Endodermal cell (in vitro differentiated cells): ENCODE measurements around the gene MTUS2. TPM values are rescaled to one million over a fixed set of nuclear protein-coding genes. Genes with fewer than 3 reads are reported as not detected.

ENCODE experiments used
- DNase-seq: peaks from one replicate; pipeline ENCODE4 v3.0.0-alpha.2; 2017
- H3K27ac ChIP-seq: 2 replicates; pipeline ENCODE4 v1.5.1; 2013; ENCODE audit warnings: mild to moderate bottlenecking, low read depth, low read length, moderate library complexity
- H3K27me3 ChIP-seq: 2 replicates; pipeline ENCODE4 v1.6.1; 2013; ENCODE audit warnings: mild to moderate bottlenecking, low read length, moderate library complexity; ENCODE audit not compliant: insufficient read depth, control insufficient read depth, poor library complexity, severe bottlenecking
- H3K36me3 ChIP-seq: 2 replicates; pipeline ENCODE4 v1.7.0; 2013; ENCODE audit warnings: mild to moderate bottlenecking, low read length, moderate library complexity; ENCODE audit not compliant: control insufficient read depth, insufficient read depth
- H3K4me1 ChIP-seq: one replicate; pipeline ENCODE4 v1.7.0; 2013; ENCODE audit warnings: low read length; ENCODE audit not compliant: control insufficient read depth, insufficient read depth
- H3K4me3 ChIP-seq: 2 replicates; pipeline ENCODE4 v1.5.1; 2013; ENCODE audit warnings: mild to moderate bottlenecking, low read length, moderate library complexity
- H3K9ac ChIP-seq: 2 replicates; pipeline ENCODE4 v1.6.1; 2013; ENCODE audit warnings: mild to moderate bottlenecking, low read length, moderate library complexity; ENCODE audit not compliant: poor library complexity, severe bottlenecking; ENCODE audit errors: extremely low read depth
- H3K9me3 ChIP-seq: 2 replicates; pipeline ENCODE4 v1.6.1; 2013; ENCODE audit warnings: mild to moderate bottlenecking, low read length, moderate library complexity; ENCODE audit not compliant: control insufficient read depth
- H3K27ac Mint-ChIP-seq: 2 replicates; pipeline ENCODE4 v1.8.0; 2020; ENCODE audit warnings: mixed read lengths
- H3K27me3 Mint-ChIP-seq: 2 replicates; pipeline ENCODE4 v1.8.0; 2021; ENCODE audit warnings: mild to moderate bottlenecking, mixed read lengths; ENCODE audit not compliant: insufficient read depth
- H3K36me3 Mint-ChIP-seq: 2 replicates; pipeline ENCODE4 v1.8.0; 2020; ENCODE audit warnings: low read depth, mixed read lengths
- H3K4me1 Mint-ChIP-seq: 2 replicates; pipeline ENCODE4 v1.8.0; 2020; ENCODE audit warnings: mixed read lengths
- H3K4me3 Mint-ChIP-seq: 2 replicates; pipeline ENCODE4 v1.8.0; 2020; ENCODE audit warnings: mild to moderate bottlenecking, moderate library complexity, mixed read lengths
- H3K9me3 Mint-ChIP-seq: 2 replicates; pipeline ENCODE4 v1.8.0; 2020; ENCODE audit warnings: mild to moderate bottlenecking, mixed read lengths
- CTCF ChIP-seq: fragments of 200-600 bp; sonication (generic); conservative IDR thresholded peaks from 2 replicates; pipeline ENCODE4 v1.5.0; 2021; ENCODE audit warnings: antibody characterized with exemption, mild to moderate bottlenecking
- WGBS, 2 experiments: methylation state at CpG; one replicate each; pipeline versions ENCODE4 v1.1.5 to v1.1.7; 2013; ENCODE audit warnings: missing lambda C conversion rate in 2 of 2, mixed read lengths in 1 of 2; ENCODE audit not compliant: insufficient coverage in 1 of 2, insufficient read length in 1 of 2; 5-methylcytosine and 5-hydroxymethylcytosine counted together
- total RNA-seq, 2 donors: library from RNA; stranded (reverse); fragmentation: NEBNext Ultra II Directional in 1 of 2; extraction: Animal tissue kit (Norgen Biotek cat#: 25700) in 1 of 2; gene quantifications; 2 replicates in 1 of 2; 3 replicates in 1 of 2; pipeline ENCODE4 v1.2.1, GENCODE V29; 2021

MTUS2 gene
- total RNA-seq, 2 donors from 2014 or later: 1.2 to 1.3 TPM

GRCh38 chr13:29428310-29429181, 608.4 kb downstream of the MTUS2 start:
- no peak overlapping the region for H3K27ac Mint-ChIP-seq
- no peaks in the 10 kb centered on the region for H3K36me3 ChIP-seq
- WGBS, 2 experiments: 2 to 8% methylated on average over 5 to 31 of the region's 34 CpGs
- H3K4me3 ChIP-seq: peak overlapping the region; percentile 78
- no peaks in the 10 kb centered on the region for H3K9me3 ChIP-seq
- peak overlapping the region; percentile 67 for H3K4me3 Mint-ChIP-seq
- peak; percentile 19 for TF ChIP-seq CTCF
- H3K27me3 Mint-ChIP-seq: peaks cover 37% of the 10 kb centered on the region
- peaks cover 10% of the 10 kb centered on the region for H3K4me1 ChIP-seq
- no peaks in the 10 kb centered on the region for H3K36me3 Mint-ChIP-seq
- H3K9me3 Mint-ChIP-seq: no peaks in the 10 kb centered on the region
- no peak overlapping the region for H3K9ac ChIP-seq
- H3K4me1 Mint-ChIP-seq: peaks cover 27% of the 10 kb centered on the region
- H3K27ac ChIP-seq: no peak overlapping the region
- peaks cover 38% of the 10 kb centered on the region for H3K27me3 ChIP-seq
- DNase-seq: peak; percentile 89

GRCh38 chr13:29429286-29429900, 609.3 kb downstream of the MTUS2 start:
- Mint-ChIP-seq H3K27ac (no peak overlapping the region), H3K4me1 (peaks cover 28% of the 10 kb centered on the region), H3K4me3 (peak overlapping the region; percentile 67), H3K9me3 (no peaks in the 10 kb centered on the region), H3K36me3 (no peaks in the 10 kb centered on the region), H3K27me3 (peaks cover 37% of the 10 kb centered on the region)
- no peak for TF ChIP-seq CTCF
- H3K27me3 ChIP-seq: peaks cover 38% of the 10 kb centered on the region
- DNase-seq: no peak
- peak overlapping the region; percentile 78 for H3K4me3 ChIP-seq
- H3K9me3 ChIP-seq: no peaks in the 10 kb centered on the region
- H3K27ac ChIP-seq: no peak overlapping the region
- H3K9ac ChIP-seq: no peak overlapping the region
- 78 to 100% methylated on average over 1 to 2 of the region's 2 CpGs for WGBS, 2 experiments
- peaks cover 10% of the 10 kb centered on the region for H3K4me1 ChIP-seq
- H3K36me3 ChIP-seq: no peaks in the 10 kb centered on the region

DNA sequence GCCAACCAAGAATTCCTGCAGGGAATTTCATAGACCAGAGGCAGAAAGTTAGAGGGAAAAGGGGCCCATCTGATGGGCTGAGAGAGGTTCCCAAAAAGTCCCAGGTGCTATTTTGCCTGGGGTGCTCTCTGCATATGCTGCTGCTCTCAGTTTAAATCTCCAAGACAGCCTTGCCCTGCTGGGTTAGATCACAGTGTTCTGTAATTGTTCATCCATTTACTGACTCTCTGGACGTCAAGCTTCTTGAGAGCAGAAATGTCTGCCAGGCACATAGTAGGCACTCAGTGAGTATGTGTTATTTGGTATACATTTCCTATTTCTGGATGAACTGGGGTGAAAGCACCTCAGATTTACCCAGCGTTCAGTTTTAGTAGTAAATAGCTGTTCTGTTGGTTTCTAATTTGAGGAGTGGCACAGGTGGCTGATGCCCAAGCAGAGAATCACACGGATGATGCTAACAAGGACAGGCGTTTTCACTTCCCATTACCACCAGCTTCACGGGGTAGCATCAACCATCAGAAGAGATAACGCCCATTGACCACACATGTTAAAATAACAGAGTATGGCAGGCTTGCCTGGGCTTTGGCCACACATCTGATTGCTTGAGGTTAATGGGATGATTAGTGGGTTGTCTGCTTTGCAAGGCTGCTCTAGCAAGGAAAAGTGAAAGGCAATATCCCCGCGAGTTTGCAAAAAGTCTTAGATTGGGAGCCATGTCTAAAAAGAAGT, 614.2 kb downstream of the MTUS2 start:
- Histone ChIP-seq H3K4me1 (peaks cover 8% of the 10 kb centered on the region), H3K9me3 (no peaks in the 10 kb centered on the region), H3K27me3 (peaks cover 14% of the 10 kb centered on the region), H3K4me3 (no peak overlapping the region), H3K27ac (no peak overlapping the region), H3K36me3 (no peaks in the 10 kb centered on the region), H3K9ac (no peak overlapping the region)
- WGBS, 2 experiments: 89 to 97% methylated on average over 3 to 8 of the region's 8 CpGs
- Mint-ChIP-seq H3K4me1 (peaks cover 16% of the 10 kb centered on the region), H3K4me3 (no peak overlapping the region), H3K36me3 (no peaks in the 10 kb centered on the region), H3K27me3 (peaks cover 19% of the 10 kb centered on the region), H3K9me3 (no peaks in the 10 kb centered on the region), H3K27ac (no peak overlapping the region)
- no peak for TF ChIP-seq CTCF
- no peak for DNase-seq
